H1 (cell line): Measurements from ENCODE around the gene SLC25A27.

ENCODE experiments used
- ATF3 ChIP-seq: IDR thresholded peaks from 2 replicates; pipeline ENCODE4 v1.6.1; 2011; ENCODE audit warnings: low read depth, mild to moderate bottlenecking, low read length; ENCODE audit not compliant: insufficient read depth
- CREB1 ChIP-seq: IDR thresholded peaks from 2 replicates; pipeline ENCODE4 v1.6.1; 2012; ENCODE audit warnings: inconsistent platforms
- CTCF ChIP-seq, 3 experiments: IDR thresholded peaks; 1 replicate in 2 of 3; 2 replicates in 1 of 3; pipeline versions ENCODE4 v1.5.1 to v1.6.1; 2011; ENCODE audit warnings: low read length in 3 of 3, mild to moderate bottlenecking in 3 of 3, inconsistent platforms in 2 of 3, low read depth in 1 of 3, moderate library complexity in 1 of 3; ENCODE audit not compliant: insufficient read depth in 1 of 3; ENCODE audit errors: control extremely low read depth in 1 of 3
- EZH2 ChIP-seq: fragments of 200-600 bp; sonication (generic); IDR thresholded peaks from 2 replicates; pipeline ENCODE4 v1.7.1; 2012; ENCODE audit warnings: low read depth, mild to moderate bottlenecking, moderate library complexity, low read length, inconsistent platforms; ENCODE audit not compliant: severe bottlenecking
- KDM5A ChIP-seq: fragments of 200-600 bp; IDR thresholded peaks from 2 replicates; pipeline ENCODE4 v1.7.1; 2012; ENCODE audit warnings: mild to moderate bottlenecking, low read length, inconsistent platforms, mixed read lengths
- POLR2A ChIP-seq, 2 experiments: IDR thresholded peaks; 1 replicate in 1 of 2; 2 replicates in 1 of 2; pipeline ENCODE4 v1.6.1; 2011; ENCODE audit warnings: low read depth in 2 of 2, low read length in 2 of 2, mild to moderate bottlenecking in 2 of 2; ENCODE audit errors: control extremely low read depth in 1 of 2
- POLR2AphosphoS5 ChIP-seq: IDR thresholded peaks from 2 replicates; pipeline ENCODE4 v1.6.1; 2011; ENCODE audit warnings: low read depth, low read length

- no peak for TF ChIP-seq KDM5A
- TF ChIP-seq CREB1, result no peak
- no peak for TF ChIP-seq POLR2A (IDR thresholded peaks at IDR 0.05; ENCODE audit: control extremely low read depth in 1 of 2, low read depth in 2 of 2, low read length in 2 of 2)
- no peak for TF ChIP-seq CTCF (IDR thresholded peaks at IDR 0.05; ENCODE audit: control extremely low read depth in 1 of 3, insufficient read depth in 1 of 3, low read depth in 1 of 3, low read length in 3 of 3)
- no peak for TF ChIP-seq EZH2
- no peak for TF ChIP-seq ATF3
- no peak for TF ChIP-seq POLR2AphosphoS5
Measured at GRCh38 chr6:46720401-46720800, 67.6 kb downstream of the SLC25A27 start.
